CD4-positive, CD25-positive, alpha-beta regulatory T cell (primary cell): ENCODE measurements around the gene TTC28. TPM values are rescaled to one million over a fixed set of nuclear protein-coding genes. Genes with fewer than 3 reads are reported as not detected.
"Not testable (repeated sequence)": the region's sequence is repeated elsewhere in the genome, so short reads cannot be mapped to it uniquely, and the experiment has no call there.

Source experiments
- ATAC-seq, 2 donors: fragments of 150-1000 bp; cut with Tn5 transposase; one replicate each; pipeline ENCODE4 v1.10.0; 2021; ENCODE audit warnings: low read depth in 2 of 2, moderate number of reproducible peaks in 2 of 2, moderate library complexity in 1 of 2
- DNase-seq, 3 donors: peaks; one replicate each; pipeline versions ENCODE4 v3.0.0 to v3.0.0-alpha.2; 2012 to 2022; ENCODE audit warnings: mixed read lengths in 1 of 3
- H3K27ac ChIP-seq: one replicate; pipeline ENCODE4 v1.7.0; 2013; ENCODE audit warnings: mild to moderate bottlenecking, low read length; ENCODE audit not compliant: insufficient read depth, poor library complexity, severe bottlenecking
- H3K27me3 ChIP-seq: one replicate; pipeline ENCODE4 v1.7.0; 2013; ENCODE audit warnings: low read length; ENCODE audit not compliant: control insufficient read depth, insufficient read depth
- H3K36me3 ChIP-seq: one replicate; pipeline ENCODE4 v1.7.0; 2013; ENCODE audit warnings: mild to moderate bottlenecking, low read length, moderate library complexity; ENCODE audit not compliant: control insufficient read depth, insufficient read depth
- H3K4me1 ChIP-seq: 2 replicates; pipeline ENCODE4 v1.7.0; 2013; ENCODE audit warnings: mild to moderate bottlenecking, low read length; ENCODE audit not compliant: insufficient read depth, control insufficient read depth, poor library complexity, severe bottlenecking
- H3K4me3 ChIP-seq: one replicate; pipeline ENCODE4 v1.7.0; 2013; ENCODE audit warnings: low read depth, mild to moderate bottlenecking, low read length, moderate library complexity
- H3K9me3 ChIP-seq, 2 experiments: 1 replicate in 1 of 2; 2 replicates in 1 of 2; pipeline ENCODE4 v1.7.0; 2013; ENCODE audit warnings: low read length in 2 of 2, mild to moderate bottlenecking in 1 of 2, moderate library complexity in 1 of 2; ENCODE audit not compliant: control insufficient read depth in 2 of 2
- H3K27ac Mint-ChIP-seq, 3 donors: one replicate each; pipeline ENCODE4 v1.8.0; 2020 to 2022; ENCODE audit warnings: mild to moderate bottlenecking in 3 of 3, mixed read lengths in 3 of 3, moderate library complexity in 2 of 3
- H3K27me3 Mint-ChIP-seq: one replicate; pipeline ENCODE4 v1.8.0; 2022; ENCODE audit warnings: mild to moderate bottlenecking, mixed read lengths
- H3K36me3 Mint-ChIP-seq: one replicate; pipeline ENCODE4 v1.8.0; 2020; ENCODE audit warnings: mixed read lengths
- H3K4me1 Mint-ChIP-seq, 4 donors: one replicate each; pipeline ENCODE4 v1.8.0; 2020 to 2022; ENCODE audit warnings: mixed read lengths in 4 of 4, mild to moderate bottlenecking in 1 of 4
- H3K4me3 Mint-ChIP-seq, 4 donors: one replicate each; pipeline ENCODE4 v1.8.0; 2020 to 2022; ENCODE audit warnings: mild to moderate bottlenecking in 4 of 4, mixed read lengths in 4 of 4, moderate library complexity in 3 of 4
- H3K9me3 Mint-ChIP-seq, 7 donors: one replicate each; pipeline ENCODE4 v1.8.0; 2020 to 2022; ENCODE audit warnings: mixed read lengths in 7 of 7, mild to moderate bottlenecking in 3 of 7, moderate library complexity in 2 of 7
- polyA plus RNA-seq, 4 donors: library from polyadenylated mRNA; unstranded; fragments of 300-500 nt; fragmentation: Illumina TruSeq; gene quantifications; one replicate each; pipeline ENCODE4 v1.2.3, GENCODE V29; 2021
- total RNA-seq: library from RNA; stranded (reverse); gene quantifications from one replicate; pipeline ENCODE4 v1.2.3, GENCODE V29; 2022

TTC28 gene
- total and polyA plus RNA-seq, 5 donors from 2014 or later, result 0.02 to 2.7 (median 0.28) TPM; not detected in 1

DNA sequence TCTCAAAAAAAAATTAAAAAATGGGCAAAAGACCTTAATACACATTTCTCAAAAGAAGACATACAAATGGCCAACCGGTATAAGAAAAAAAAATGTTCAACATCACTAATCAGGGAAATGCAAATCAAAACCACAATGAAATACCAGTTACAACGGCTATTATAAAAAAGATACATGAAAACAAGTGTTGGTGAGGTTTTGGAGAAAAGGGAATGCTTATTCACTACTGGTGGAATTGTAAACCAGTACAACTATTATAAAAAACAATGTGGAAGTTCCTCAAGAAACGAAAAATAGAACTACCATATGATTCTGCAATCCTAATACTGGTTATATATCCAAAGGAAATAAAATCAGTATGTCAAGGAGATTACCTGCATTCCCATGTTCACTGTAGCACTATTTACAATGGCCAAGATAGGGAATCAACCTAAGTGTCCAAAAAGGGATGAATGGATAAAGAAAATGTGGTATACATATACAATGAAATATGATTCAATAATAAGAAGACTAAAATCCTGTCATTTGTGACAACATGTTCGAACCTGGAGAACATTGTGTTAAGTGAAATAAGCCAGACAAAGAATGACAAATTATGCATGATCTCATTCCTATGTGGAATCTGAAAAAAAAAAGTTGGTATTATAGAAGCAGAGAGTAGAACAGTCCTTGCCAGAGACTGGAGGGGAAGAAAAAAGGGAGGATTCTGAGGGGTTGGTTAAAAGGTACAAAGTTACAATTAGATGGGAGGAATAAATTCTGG, 503.7 kb downstream of the TTC28 start:
- no peaks in the 10 kb centered on the region for H3K4me1 ChIP-seq
- Mint-ChIP-seq H3K4me1 (no peaks in the 10 kb centered on the region), H3K4me3 (no peak overlapping the region), H3K9me3 (peaks cover 0 to 4% (median 0%) of the 10 kb centered on the region in 7 donors), H3K27me3 (peaks cover 5% of the 10 kb centered on the region), H3K36me3 (no peaks in the 10 kb centered on the region), H3K27ac (peak overlapping the region in 1 of 3 donors; percentile 0)
- no peak overlapping the region for H3K27ac ChIP-seq
- no peaks in the 10 kb centered on the region for H3K36me3 ChIP-seq
- H3K9me3 ChIP-seq, result no peaks in the 10 kb centered on the region
- H3K27me3 ChIP-seq, result no peaks in the 10 kb centered on the region
- no peak overlapping the region for H3K4me3 ChIP-seq
- DNase-seq (no peak), ATAC-seq (no peak)

GRCh38 chr22:28174509-28174908, 505.1 kb downstream of the TTC28 start:
- H3K9me3 ChIP-seq, result no peaks in the 10 kb centered on the region
- H3K36me3 ChIP-seq, result no peaks in the 10 kb centered on the region
- no peak overlapping the region for H3K4me3 Mint-ChIP-seq
- no peak overlapping the region for H3K27ac ChIP-seq
- no peak overlapping the region for H3K4me3 ChIP-seq
- H3K4me1 ChIP-seq, result no peaks in the 10 kb centered on the region
- H3K36me3 Mint-ChIP-seq, result no peaks in the 10 kb centered on the region
- no peaks in the 10 kb centered on the region for H3K4me1 Mint-ChIP-seq
- H3K27ac Mint-ChIP-seq, result no peak overlapping the region
- DNase-seq, result no peak
- H3K27me3 ChIP-seq, result no peaks in the 10 kb centered on the region
- peaks cover 0 to 4% (median 0%) of the 10 kb centered on the region in 7 donors for H3K9me3 Mint-ChIP-seq
- H3K27me3 Mint-ChIP-seq, result peaks cover 5% of the 10 kb centered on the region
- no peak for ATAC-seq

DNA sequence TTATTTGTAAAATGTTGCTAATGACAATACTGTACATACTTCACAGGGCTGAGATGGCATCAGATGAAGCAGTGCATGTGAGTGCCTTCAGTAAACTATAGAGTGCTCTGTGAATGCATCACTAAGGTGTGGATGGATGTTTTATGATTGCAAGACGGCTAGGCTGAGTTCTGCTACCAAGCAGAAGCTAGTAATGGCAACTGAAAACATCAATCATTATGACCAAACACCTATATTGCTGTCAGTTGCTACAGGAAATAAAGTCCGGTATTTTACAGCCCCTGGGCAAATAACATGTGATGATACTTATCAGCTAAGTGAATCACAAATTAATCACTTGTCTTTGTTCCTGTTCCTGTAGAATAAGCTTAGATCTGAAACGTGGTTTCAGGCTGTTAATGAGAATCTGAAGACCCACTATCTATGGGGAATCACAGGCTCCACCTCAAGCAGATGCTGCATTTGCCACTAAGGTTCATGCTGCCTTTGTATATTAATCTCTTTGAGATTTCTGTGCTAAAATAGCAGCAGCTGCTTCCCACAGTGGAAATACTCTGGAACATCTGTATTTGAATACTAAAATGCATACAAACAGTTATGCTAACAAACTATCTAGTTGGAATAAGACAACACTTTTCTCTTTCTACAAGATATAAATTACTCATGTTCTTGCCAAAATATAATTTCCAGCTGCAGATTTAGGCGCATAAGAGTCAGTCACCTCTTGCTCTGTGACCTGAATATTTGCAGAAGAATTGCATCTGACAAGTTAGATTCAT, 506.6 kb downstream of the TTC28 start:
- Mint-ChIP-seq H3K4me1 (no peaks in the 10 kb centered on the region), H3K27me3 (peaks cover 5% of the 10 kb centered on the region), H3K27ac (no peak overlapping the region), H3K9me3 (peaks cover 0 to 4% (median 0%) of the 10 kb centered on the region in 7 donors), H3K4me3 (no peak overlapping the region), H3K36me3 (no peaks in the 10 kb centered on the region)
- Histone ChIP-seq H3K4me3 (no peak overlapping the region), H3K4me1 (no peaks in the 10 kb centered on the region), H3K27ac (no peak overlapping the region), H3K9me3 (no peaks in the 10 kb centered on the region), H3K27me3 (no peaks in the 10 kb centered on the region), H3K36me3 (no peaks in the 10 kb centered on the region)
- DNase-seq, result no peak
- no peak for ATAC-seq

GRCh38 chr22:28171712-28172111, 507.9 kb downstream of the TTC28 start:
- Mint-ChIP-seq H3K4me1 (no peaks in the 10 kb centered on the region), H3K9me3 (peaks cover 0 to 8% (median 0%) of the 10 kb centered on the region in 7 donors), H3K27me3 (no peaks in the 10 kb centered on the region), H3K27ac (no peak overlapping the region), H3K4me3 (no peak overlapping the region), H3K36me3 (no peaks in the 10 kb centered on the region)
- Histone ChIP-seq H3K9me3 (no peaks in the 10 kb centered on the region), H3K4me3 (no peak overlapping the region), H3K27ac (no peak overlapping the region), H3K4me1 (no peaks in the 10 kb centered on the region), H3K27me3 (no peaks in the 10 kb centered on the region), H3K36me3 (no peaks in the 10 kb centered on the region)
- no peak for ATAC-seq
- DNase-seq, result no peak

GRCh38 chr22:28171115-28171514, 508.5 kb downstream of the TTC28 start:
- DNase-seq (no peak), ATAC-seq (no peak)
- Mint-ChIP-seq H3K27ac (no peak overlapping the region), H3K36me3 (no peaks in the 10 kb centered on the region), H3K9me3 (peaks cover 0 to 8% (median 0%) of the 10 kb centered on the region in 7 donors), H3K4me3 (no peak overlapping the region), H3K27me3 (no peaks in the 10 kb centered on the region), H3K4me1 (no peaks in the 10 kb centered on the region)
- Histone ChIP-seq H3K9me3 (no peaks in the 10 kb centered on the region), H3K4me3 (no peak overlapping the region), H3K27me3 (no peaks in the 10 kb centered on the region), H3K4me1 (no peaks in the 10 kb centered on the region), H3K36me3 (no peaks in the 10 kb centered on the region), H3K27ac (no peak overlapping the region)

DNA sequence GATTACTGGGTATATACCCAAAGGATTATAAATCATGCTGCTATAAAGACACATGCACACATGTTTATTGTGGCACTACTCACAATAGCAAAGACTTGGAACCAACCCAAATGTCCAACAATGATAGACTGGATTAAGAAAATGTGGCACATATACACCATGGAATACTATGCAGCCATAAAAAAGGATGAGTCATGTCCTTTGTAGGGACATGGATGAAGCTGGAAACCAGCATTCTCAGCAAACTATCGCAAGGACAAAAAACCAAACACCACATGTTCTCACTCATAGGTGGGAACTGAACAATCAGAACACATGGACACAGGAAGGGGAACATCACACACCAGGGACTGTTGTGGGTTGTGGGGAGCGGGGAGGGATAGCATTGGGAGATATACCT, 510.3 kb downstream of the TTC28 start:
- not testable (repeated sequence) for H3K4me1 ChIP-seq, H3K36me3 Mint-ChIP-seq, H3K27ac Mint-ChIP-seq, H3K4me3 Mint-ChIP-seq, H3K36me3 ChIP-seq, DNase-seq, H3K27ac ChIP-seq, H3K4me1 Mint-ChIP-seq, ATAC-seq, H3K4me3 ChIP-seq, H3K9me3 ChIP-seq, H3K27me3 Mint-ChIP-seq, H3K27me3 ChIP-seq
- H3K9me3 Mint-ChIP-seq, result peaks cover 0 to 13% (median 0%) of the 10 kb centered on the region in 7 donors

DNA sequence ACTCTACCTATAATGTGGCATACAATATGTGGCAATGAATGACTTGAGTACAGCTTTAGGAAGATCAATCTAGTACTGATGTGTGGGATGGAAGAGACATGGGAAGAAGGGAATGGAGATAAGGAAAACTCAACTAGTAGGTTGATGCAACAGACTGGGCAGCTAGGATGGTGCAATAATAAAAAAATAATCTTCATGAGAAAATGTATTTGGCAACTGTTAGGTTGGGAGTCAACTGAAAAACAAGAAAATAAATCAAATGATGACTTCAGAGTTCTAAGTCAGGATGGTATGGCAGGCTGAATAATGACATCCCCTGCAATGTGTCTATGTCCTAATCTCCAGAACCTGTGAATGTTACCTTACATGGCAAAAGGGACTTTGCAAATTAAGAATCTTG, 523.8 kb downstream of the TTC28 start:
- Histone ChIP-seq H3K27ac (no peak overlapping the region), H3K4me3 (no peak overlapping the region), H3K9me3 (no peaks in the 10 kb centered on the region), H3K4me1 (no peaks in the 10 kb centered on the region), H3K27me3 (peaks cover 1% of the 10 kb centered on the region), H3K36me3 (no peaks in the 10 kb centered on the region)
- H3K4me3 Mint-ChIP-seq, result no peak overlapping the region
- H3K4me1 Mint-ChIP-seq, result no peaks in the 10 kb centered on the region
- no peak overlapping the region for H3K27ac Mint-ChIP-seq
- no peaks in the 10 kb centered on the region for H3K36me3 Mint-ChIP-seq
- H3K9me3 Mint-ChIP-seq, result peaks cover 0 to 14% (median 1%) of the 10 kb centered on the region in 7 donors
- DNase-seq (no peak), ATAC-seq (no peak)
- no peaks in the 10 kb centered on the region for H3K27me3 Mint-ChIP-seq
